ENCODE results near the gene HJURP. TPM values are rescaled to one million over a fixed set of nuclear protein-coding genes. Genes with fewer than 3 reads are reported as not detected.

HJURP gene
- total RNA-seq, 2 experiments from 2014 or later: 126 to 129 TPM

DNA sequence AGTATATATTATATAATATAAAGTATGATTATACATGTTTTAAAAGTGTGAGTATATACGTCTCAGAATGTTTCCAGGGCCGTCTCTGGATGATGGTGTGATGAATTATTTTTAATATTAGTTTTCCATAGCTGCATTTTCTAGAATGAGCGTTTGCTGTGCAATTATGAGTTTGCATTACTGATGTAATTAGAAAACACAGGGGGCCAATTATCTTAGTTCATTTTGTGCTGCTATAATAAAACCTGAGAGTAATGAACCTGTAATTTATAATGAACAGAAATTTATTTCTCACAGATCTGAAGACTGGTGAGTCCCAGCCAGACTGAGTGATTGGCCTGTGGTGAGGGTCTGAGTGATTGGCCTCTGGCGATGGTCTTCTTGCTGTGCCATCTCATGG, 4.0 kb upstream of the HJURP start:
- Mint-ChIP-seq H3K9me3 (no peaks in the 10 kb centered on the region), H3K27me3 (peaks cover 3% of the 10 kb centered on the region), H3K4me3 (no peak overlapping the region), H3K36me3 (ENCODE audit: low read depth) (peaks cover 9% of the 10 kb centered on the region), H3K27ac (no peak overlapping the region), H3K4me1 (peaks cover 24% of the 10 kb centered on the region)
- no peak for DNase-seq
- ChIA-PET POLR2A (interaction anchor here (1.0 kb wide), 1 partner anchor 639 kb away, joined by 3 read pairs; the partner anchor contains the start of gene ARL4C), CTCF (interaction anchor here (0.8 to 2.6 kb wide), 11 partner anchors 9 to 687 kb away, joined by 3 to 16 read pairs (median 3); partner anchors contain the start of genes ARL4C and MSL3B)

DNA sequence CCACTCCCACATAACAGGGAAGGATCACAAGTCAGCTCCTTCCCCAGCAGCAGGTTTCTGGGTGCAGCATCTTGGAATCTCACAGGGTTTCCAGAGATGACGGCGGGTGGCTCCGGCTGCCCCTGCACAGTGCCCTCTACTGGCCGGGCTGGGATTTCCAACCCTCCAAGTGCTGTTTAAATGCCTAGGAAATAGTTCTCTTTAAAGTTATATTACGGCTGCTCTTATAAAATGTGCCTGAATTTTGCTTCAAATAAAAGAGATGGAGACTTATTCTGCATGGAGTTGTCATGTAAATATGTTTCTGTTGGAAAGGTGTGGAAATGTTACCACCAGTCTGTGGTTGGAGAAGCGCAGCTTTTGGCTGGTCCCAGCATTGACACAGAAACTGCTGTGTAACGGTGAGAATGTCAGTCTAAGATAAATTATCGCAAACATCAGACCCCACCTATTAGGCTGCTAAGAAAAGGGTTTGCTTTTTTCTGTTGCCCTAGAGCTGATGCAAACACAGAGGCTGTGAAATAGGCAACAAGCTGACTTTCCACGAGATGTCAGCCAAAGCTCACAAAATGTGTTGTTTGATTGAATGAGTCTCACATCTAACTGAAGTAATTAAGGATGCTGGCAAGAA, 3.3 kb upstream of the HJURP start:
- ChIA-PET POLR2A (interaction anchor here (0.6 to 1.0 kb wide), 2 partner anchors 640 to 1080 kb away, joined by 3 read pairs; partner anchors contain the start of gene ARL4C), CTCF (interaction anchor here (0.8 to 2.6 kb wide), 11 partner anchors 9 to 687 kb away, joined by 3 to 16 read pairs (median 3); partner anchors contain the start of genes ARL4C and MSL3B)
- Mint-ChIP-seq H3K27me3 (peaks cover 3% of the 10 kb centered on the region), H3K27ac (no peak overlapping the region), H3K4me3 (no peak overlapping the region), H3K36me3 (ENCODE audit: low read depth) (peaks cover 16% of the 10 kb centered on the region), H3K4me1 (peaks cover 25% of the 10 kb centered on the region), H3K9me3 (no peaks in the 10 kb centered on the region)
- peak; percentile 68 for DNase-seq

- no peak for DNase-seq
- Mint-ChIP-seq H3K4me3 (no peak overlapping the region), H3K9me3 (no peaks in the 10 kb centered on the region), H3K27me3 (peaks cover 2% of the 10 kb centered on the region), H3K36me3 (ENCODE audit: low read depth) (peaks cover 31% of the 10 kb centered on the region), H3K4me1 (peaks cover 40% of the 10 kb centered on the region), H3K27ac (no peak overlapping the region)
- CTCF ChIA-PET: interaction anchor here (2.6 to 3.0 kb wide), 2 partner anchors 10 to 15 kb away, joined by 7 to 12 read pairs; no protein-coding TSS in a partner anchor
- POLR2A ChIA-PET: interaction anchor here (4.5 kb wide), 1 partner anchor 641 kb away, joined by 33 read pairs; the partner anchor contains the start of gene ARL4C
These were observed 1.8 kb upstream of the HJURP start for GRCh38 chr2:233856184-233856583.

GRCh38 chr2:233855345-233855744, 1.0 kb upstream of the HJURP start:
- peaks cover 46% of the 10 kb centered on the region for H3K4me1 Mint-ChIP-seq
- ChIA-PET CTCF (interaction anchor here (3.0 kb wide), 1 partner anchor 11 kb away, joined by 12 read pairs; no protein-coding TSS in a partner anchor), POLR2A (interaction anchor here (1.0 to 4.5 kb wide), 5 partner anchors 9 to 641 kb away, joined by 3 to 33 read pairs (median 8); partner anchors contain the start of genes ARL4C, MSL3B and USP40)
- peak overlapping the region; percentile 36 for H3K27ac Mint-ChIP-seq
- H3K4me3 Mint-ChIP-seq: peak overlapping the region; percentile 51
- no peaks in the 10 kb centered on the region for H3K9me3 Mint-ChIP-seq
- DNase-seq: no peak
- H3K27me3 Mint-ChIP-seq: peaks cover 2% of the 10 kb centered on the region
- H3K36me3 Mint-ChIP-seq (ENCODE audit: low read depth): peaks cover 39% of the 10 kb centered on the region

- Mint-ChIP-seq H3K27me3 (peaks cover 2% of the 10 kb centered on the region), H3K9me3 (no peaks in the 10 kb centered on the region), H3K4me3 (peak overlapping the region; percentile 99), H3K27ac (peak overlapping the region; percentile 98), H3K36me3 (ENCODE audit: low read depth) (peaks cover 54% of the 10 kb centered on the region), H3K4me1 (peaks cover 59% of the 10 kb centered on the region)
- DNase-seq: no peak
- POLR2A ChIA-PET: interaction anchor here (0.8 to 4.5 kb wide), 12 partner anchors 10 to 795 kb away, joined by 3 to 33 read pairs (median 5); partner anchors contain the start of genes ARL4C and MSL3B
- CTCF ChIA-PET: interaction anchor here (3.0 kb wide), 1 partner anchor 12 kb away, joined by 12 read pairs; no protein-coding TSS in a partner anchor
These were observed 473 bp downstream of the HJURP start for GRCh38 chr2:233853883-233854240.

DNA sequence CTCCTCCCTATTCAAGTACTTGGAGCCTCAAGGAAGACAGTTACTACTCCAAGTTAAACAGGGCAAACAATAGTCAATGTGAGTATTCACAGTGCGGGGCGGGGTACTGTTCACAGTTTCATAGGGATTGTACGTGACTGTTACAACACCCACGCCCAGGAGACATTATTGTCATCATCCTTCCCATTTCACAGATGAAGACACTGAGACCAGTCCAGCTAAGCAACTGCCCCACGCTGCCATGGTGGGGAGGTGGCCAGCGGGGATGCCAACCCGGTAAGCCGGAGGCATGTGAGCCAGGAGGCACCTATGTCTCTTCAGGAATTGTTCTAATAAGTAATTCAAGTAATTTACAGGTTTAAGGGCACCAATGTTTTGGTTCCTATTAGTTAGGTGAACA, 982 bp downstream of the HJURP start:
- peaks cover 64% of the 10 kb centered on the region for H3K4me1 Mint-ChIP-seq
- no peaks in the 10 kb centered on the region for H3K27me3 Mint-ChIP-seq
- ChIA-PET CTCF (no interaction called here), POLR2A (interaction anchor here (0.8 to 4.5 kb wide), 10 partner anchors 9 to 794 kb away, joined by 3 to 33 read pairs (median 4); partner anchors contain the start of genes ARL4C and MSL3B)
- no peaks in the 10 kb centered on the region for H3K9me3 Mint-ChIP-seq
- H3K27ac Mint-ChIP-seq: peak overlapping the region; percentile 98
- DNase-seq: no peak
- peak overlapping the region; percentile 99 for H3K4me3 Mint-ChIP-seq
- H3K36me3 Mint-ChIP-seq (ENCODE audit: low read depth): peaks cover 59% of the 10 kb centered on the region

DNA sequence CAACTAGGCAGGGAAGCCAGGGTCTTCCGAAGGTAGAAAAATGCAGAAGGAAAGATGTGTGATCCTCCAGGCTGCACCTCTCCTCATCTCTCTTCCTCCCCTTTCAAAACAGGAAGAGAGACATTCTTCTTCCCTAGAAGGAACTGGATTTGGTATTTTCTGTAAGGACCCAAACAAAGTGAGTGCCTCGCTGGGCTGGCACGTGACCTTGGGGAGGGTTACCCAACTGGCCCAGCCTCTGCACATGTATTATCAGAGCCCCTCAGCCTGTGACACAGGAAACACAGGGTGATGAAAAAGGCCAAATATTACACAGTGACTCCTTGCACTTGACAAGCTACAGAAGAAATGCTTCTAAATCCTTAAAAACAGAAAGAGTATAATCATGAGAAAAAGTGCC, 2.3 kb downstream of the HJURP start:
- peak overlapping the region; percentile 99 for H3K4me3 Mint-ChIP-seq
- CTCF ChIA-PET: no interaction called here
- H3K4me1 Mint-ChIP-seq: peaks cover 67% of the 10 kb centered on the region
- peak overlapping the region; percentile 71 for H3K27ac Mint-ChIP-seq
- peak; percentile 16 for DNase-seq
- POLR2A ChIA-PET: interaction anchor here (1.2 to 4.5 kb wide), 5 partner anchors 8 to 645 kb away, joined by 3 to 33 read pairs (median 12); partner anchors contain the start of gene ARL4C
- H3K27me3 Mint-ChIP-seq: no peaks in the 10 kb centered on the region
- no peaks in the 10 kb centered on the region for H3K9me3 Mint-ChIP-seq
- peaks cover 72% of the 10 kb centered on the region for H3K36me3 Mint-ChIP-seq (ENCODE audit: low read depth)

GRCh38 chr2:233851169-233851568, 3.2 kb downstream of the HJURP start:
- peak overlapping the region; percentile 99 for H3K4me3 Mint-ChIP-seq
- H3K4me1 Mint-ChIP-seq: peaks cover 74% of the 10 kb centered on the region
- ChIA-PET CTCF (no interaction called here), POLR2A (interaction anchor here (1.0 to 3.0 kb wide), 3 partner anchors 9 to 645 kb away, joined by 4 to 12 read pairs (median 5); no protein-coding TSS in a partner anchor)
- peaks cover 81% of the 10 kb centered on the region for H3K36me3 Mint-ChIP-seq (ENCODE audit: low read depth)
- DNase-seq: no peak
- H3K9me3 Mint-ChIP-seq: no peaks in the 10 kb centered on the region
- H3K27ac Mint-ChIP-seq: no peak overlapping the region
- no peaks in the 10 kb centered on the region for H3K27me3 Mint-ChIP-seq

- Mint-ChIP-seq H3K27me3 (no peaks in the 10 kb centered on the region), H3K27ac (peak overlapping the region; percentile 9), H3K36me3 (ENCODE audit: low read depth) (peaks cover 83% of the 10 kb centered on the region), H3K4me3 (no peak overlapping the region), H3K9me3 (no peaks in the 10 kb centered on the region), H3K4me1 (peaks cover 73% of the 10 kb centered on the region)
- POLR2A ChIA-PET: interaction anchor here (1.0 to 3.0 kb wide), 3 partner anchors 9 to 645 kb away, joined by 4 to 12 read pairs (median 5); no protein-coding TSS in a partner anchor
- DNase-seq: peak; percentile 7
- CTCF ChIA-PET: no interaction called here
These were observed 3.6 kb downstream of the HJURP start for GRCh38 chr2:233850745-233851144.

GRCh38 chr2:233849607-233850271, 4.6 kb downstream of the HJURP start:
- no peak overlapping the region for H3K4me3 Mint-ChIP-seq
- POLR2A ChIA-PET: interaction anchor here (1.3 to 3.0 kb wide), 2 partner anchors 11 to 15 kb away, joined by 5 to 12 read pairs; no protein-coding TSS in a partner anchor
- peaks cover 93% of the 10 kb centered on the region for H3K36me3 Mint-ChIP-seq (ENCODE audit: low read depth)
- no peaks in the 10 kb centered on the region for H3K9me3 Mint-ChIP-seq
- CTCF ChIA-PET: no interaction called here
- no peak overlapping the region for H3K27ac Mint-ChIP-seq
- no peaks in the 10 kb centered on the region for H3K27me3 Mint-ChIP-seq
- peaks cover 64% of the 10 kb centered on the region for H3K4me1 Mint-ChIP-seq
- DNase-seq: no peak

GRCh38 chr2:233848276-233848675, 6.1 kb downstream of the HJURP start:
- H3K27ac Mint-ChIP-seq: peak overlapping the region; percentile 21
- H3K36me3 Mint-ChIP-seq (ENCODE audit: low read depth): peaks cover 98% of the 10 kb centered on the region
- H3K4me3 Mint-ChIP-seq: no peak overlapping the region
- H3K4me1 Mint-ChIP-seq: peaks cover 65% of the 10 kb centered on the region
- no peaks in the 10 kb centered on the region for H3K27me3 Mint-ChIP-seq
- ChIA-PET POLR2A (interaction anchor here (0.8 kb wide), 1 partner anchor 23 kb away, joined by 3 read pairs; no protein-coding TSS in a partner anchor), CTCF (no interaction called here)
- H3K9me3 Mint-ChIP-seq: no peaks in the 10 kb centered on the region
- peak; percentile 3 for DNase-seq

- H3K27ac Mint-ChIP-seq: peak overlapping the region; percentile 10
These were observed 7.0 kb downstream of the HJURP start for GRCh38 chr2:233847248-233847898.

More at GRCh38 chr2:233847248-233847898, 7.0 kb downstream of the HJURP start:
- ChIA-PET CTCF (no interaction called here), POLR2A (interaction anchor here (0.8 kb wide), 1 partner anchor 24 kb away, joined by 3 read pairs; no protein-coding TSS in a partner anchor)
- H3K27me3 Mint-ChIP-seq: no peaks in the 10 kb centered on the region
- peaks cover 98% of the 10 kb centered on the region for H3K36me3 Mint-ChIP-seq (ENCODE audit: low read depth)
- H3K4me1 Mint-ChIP-seq: peaks cover 65% of the 10 kb centered on the region
- no peaks in the 10 kb centered on the region for H3K9me3 Mint-ChIP-seq
- no peak overlapping the region for H3K4me3 Mint-ChIP-seq
- peak; percentile 4 for DNase-seq

All from activated CD4-positive, alpha-beta memory T cell treated with anti-CD3 and anti-CD28 coated beads, Interleukin-2, amount 10 ng/mL, durations not matched to agents 7 days and 5 days (primary cell).